Midbrain (tissue), 1 donor: Measurements from ENCODE around the gene HDAC10.

ENCODE experiments used
- DNase-seq: peaks from one replicate; lab custom pipeline; 2025; lab: John Stamatoyannopoulos, UW

Gene HDAC10

GRCh38 chr22:50250555-50251476 lies at the start of gene HDAC10:
Gene HDAC10 (minus strand): TSS chr22:50251265. CDS start chr22:50251032, 233 bp downstream.
- peak; percentile 19 for DNase-seq

GRCh38 chr22:50300620-50301257 lies 49.7 kb upstream of the HDAC10 start:
- no peak for DNase-seq

- no peak for DNase-seq
These were observed 48.9 kb upstream of the HDAC10 start for GRCh38 chr22:50299785-50300619.

- DNase-seq: no peak
These were observed 48.1 kb upstream of the HDAC10 start for GRCh38 chr22:50298937-50299784.

GRCh38 chr22:50298266-50298637 lies 47.2 kb upstream of the HDAC10 start:
- DNase-seq: no peak

- DNase-seq: no peak
These were observed 46.6 kb upstream of the HDAC10 start for GRCh38 chr22:50297510-50298265.

- DNase-seq: no peak
These were observed 45.8 kb upstream of the HDAC10 start for GRCh38 chr22:50296658-50297490.

GRCh38 chr22:50294319-50294656 lies 43.2 kb upstream of the HDAC10 start:
- DNase-seq: no peak

- DNase-seq: peak; percentile 57
These were observed 42.6 kb upstream of the HDAC10 start for GRCh38 chr22:50293441-50294318.

GRCh38 chr22:50292643-50293440 lies 41.8 kb upstream of the HDAC10 start:
- no peak for DNase-seq

- DNase-seq: no peak
These were observed 39.0 kb upstream of the HDAC10 start for GRCh38 chr22:50289942-50290630.

- no peak for DNase-seq
These were observed 38.3 kb upstream of the HDAC10 start for GRCh38 chr22:50289151-50289941.

GRCh38 chr22:50287731-50288130 lies 36.7 kb upstream of the HDAC10 start:
- no peak for DNase-seq

GRCh38 chr22:50286701-50287318 lies 35.7 kb upstream of the HDAC10 start:
- no peak for DNase-seq

GRCh38 chr22:50286275-50286674 lies 35.2 kb upstream of the HDAC10 start:
- no peak for DNase-seq

- DNase-seq: no peak
These were observed 34.6 kb upstream of the HDAC10 start for GRCh38 chr22:50285568-50286229.
